HG03460 (cell line): ENCODE measurements around the gene ELMO3.
A peak's percentile ranks its signal among the peaks of the same experiment; 100 is the strongest.

Source experiments
- ATAC-seq: cut with Tn5 transposase; IDR thresholded peaks from one replicate; pipeline ENCODE4 v1.9.1; 2021; ENCODE audit not compliant: unreplicated experiment

ELMO3 gene

GRCh38 chr16:67163999-67164558 lies 34.9 kb upstream of the ELMO3 start:
- ATAC-seq: no peak

- ATAC-seq: no peak
These were observed 34.3 kb upstream of the ELMO3 start, which contains the start of gene HSF4 for GRCh38 chr16:67164599-67165061. HSF4 (plus strand) TSS chr16:67164745; CDS start chr16:67164812, 67 bp downstream.

GRCh38 chr16:67165121-67166078 lies 33.5 kb upstream of the ELMO3 start:
- no peak for ATAC-seq

GRCh38 chr16:67166110-67166547 lies 32.8 kb upstream of the ELMO3 start:
- ATAC-seq: no peak

GRCh38 chr16:67166598-67167168 lies 32.2 kb upstream of the ELMO3 start:
- ATAC-seq: no peak

- ATAC-seq: no peak
These were observed 31.3 kb upstream of the ELMO3 start for GRCh38 chr16:67167588-67167987.

GRCh38 chr16:67169011-67169451 lies 29.9 kb upstream of the ELMO3 start:
- no peak for ATAC-seq

- no peak for ATAC-seq
These were observed 29.2 kb upstream of the ELMO3 start for GRCh38 chr16:67169642-67170167.

- ATAC-seq: peak; percentile 45
These were observed 28.6 kb upstream of the ELMO3 start, which contains the start of gene NOL3 for GRCh38 chr16:67170168-67170948. NOL3 (plus strand) TSS chr16:67170538.

GRCh38 chr16:67170949-67171649 lies 27.8 kb upstream of the ELMO3 start:
- peak; percentile 8 for ATAC-seq

GRCh38 chr16:67173323-67173722 lies 25.6 kb upstream of the ELMO3 start:
- ATAC-seq: no peak

- ATAC-seq: peak; percentile 38
These were observed 24.9 kb upstream of the ELMO3 start for GRCh38 chr16:67173808-67174705.

GRCh38 chr16:67174706-67175231 lies 24.2 kb upstream of the ELMO3 start:
- ATAC-seq: no peak

- ATAC-seq: no peak
These were observed 22.3 kb upstream of the ELMO3 start for GRCh38 chr16:67176662-67177061.

- ATAC-seq: no peak
These were observed 20.9 kb upstream of the ELMO3 start for GRCh38 chr16:67177743-67178699.

- ATAC-seq: no peak
These were observed 19.4 kb upstream of the ELMO3 start for GRCh38 chr16:67179421-67180080.

GRCh38 chr16:67180166-67180565 lies 18.8 kb upstream of the ELMO3 start:
- no peak for ATAC-seq
